ENCODE data around the gene PCGF5.
"Not testable (repeated sequence)": the region's sequence is repeated elsewhere in the genome, so short reads cannot be mapped to it uniquely, and the experiment has no call there.

The PCGF5 gene

GRCh38 chr10:91323293-91323905 is 102.9 kb downstream of the PCGF5 start:
- not testable (repeated sequence) for DNase-seq

GRCh38 chr10:91328320-91328984 is 108.0 kb downstream of the PCGF5 start:
- no peak for DNase-seq
